ENCODE measurements around the gene GABBR2. TPM values are rescaled to one million over a fixed set of nuclear protein-coding genes. Genes with fewer than 3 reads are reported as not detected.
"Not testable (repeated sequence)": the region's sequence is repeated elsewhere in the genome, so short reads cannot be mapped to it uniquely, and the experiment has no call there.

Gene GABBR2
- total RNA-seq, 1 donor from 2014 or later = 0.74 TPM

- TF ChIP-seq CTCF (IDR thresholded peaks at IDR 0.05; ENCODE audit: unreplicated experiment) = no peak
- Mint-ChIP-seq H3K27me3 (ENCODE audit: low read depth) (peaks cover 5% of the 10 kb centered on the region), H3K27ac (no peak overlapping the region), H3K4me3 (no peak overlapping the region), H3K36me3 (no peaks in the 10 kb centered on the region), H3K9me3 (peaks cover 4% of the 10 kb centered on the region), H3K4me1 (no peaks in the 10 kb centered on the region)
- DNase-seq (ENCODE audit: low spot score in 2 of 2, unreplicated experiment in 2 of 2) = no peak
Measured at GRCh38 chr9:98471185-98471584, 237.6 kb downstream of the GABBR2 start.

GRCh38 chr9:98468567-98469239 is 240.0 kb downstream of the GABBR2 start:
- Mint-ChIP-seq H3K9me3 (peaks cover 18% of the 10 kb centered on the region), H3K27me3 (ENCODE audit: low read depth) (peaks cover 5% of the 10 kb centered on the region), H3K4me3 (no peak overlapping the region), H3K36me3 (no peaks in the 10 kb centered on the region), H3K27ac (no peak overlapping the region), H3K4me1 (no peaks in the 10 kb centered on the region)
- DNase-seq (ENCODE audit: low spot score in 2 of 2, unreplicated experiment in 2 of 2) = no peak
- TF ChIP-seq CTCF (IDR thresholded peaks at IDR 0.05; ENCODE audit: unreplicated experiment) = no peak

GRCh38 chr9:98465799-98466198 is 242.9 kb downstream of the GABBR2 start:
- peaks cover 39% of the 10 kb centered on the region for H3K9me3 Mint-ChIP-seq
- H3K36me3 Mint-ChIP-seq = no peaks in the 10 kb centered on the region
- no peaks in the 10 kb centered on the region for H3K4me1 Mint-ChIP-seq
- H3K27ac Mint-ChIP-seq = no peak overlapping the region
- no peak for TF ChIP-seq CTCF (IDR thresholded peaks at IDR 0.05; ENCODE audit: unreplicated experiment)
- H3K27me3 Mint-ChIP-seq (ENCODE audit: low read depth) = peaks cover 3% of the 10 kb centered on the region
- DNase-seq (ENCODE audit: low spot score in 2 of 2, unreplicated experiment in 2 of 2) = no peak
- no peak overlapping the region for H3K4me3 Mint-ChIP-seq

GRCh38 chr9:98464156-98464690 is 244.5 kb downstream of the GABBR2 start:
- not testable (repeated sequence) for H3K27ac Mint-ChIP-seq; H3K27me3 Mint-ChIP-seq (ENCODE audit: low read depth); H3K4me1 Mint-ChIP-seq; H3K4me3 Mint-ChIP-seq; H3K36me3 Mint-ChIP-seq; DNase-seq (ENCODE audit: low spot score in 2 of 2, unreplicated experiment in 2 of 2)
- peaks cover 48% of the 10 kb centered on the region for H3K9me3 Mint-ChIP-seq

- DNase-seq (ENCODE audit: low spot score in 2 of 2, unreplicated experiment in 2 of 2) = no peak
- no peak for TF ChIP-seq CTCF (IDR thresholded peaks at IDR 0.05; ENCODE audit: unreplicated experiment)
- Mint-ChIP-seq H3K4me3 (no peak overlapping the region), H3K4me1 (peaks cover 3% of the 10 kb centered on the region), H3K9me3 (peaks cover 48% of the 10 kb centered on the region), H3K27me3 (ENCODE audit: low read depth) (no peaks in the 10 kb centered on the region), H3K27ac (no peak overlapping the region), H3K36me3 (peaks cover 2% of the 10 kb centered on the region)
Measured at GRCh38 chr9:98462310-98462709, 246.4 kb downstream of the GABBR2 start.

- no peaks in the 10 kb centered on the region for H3K27me3 Mint-ChIP-seq (ENCODE audit: low read depth)
- H3K9me3 Mint-ChIP-seq = peaks cover 40% of the 10 kb centered on the region
- H3K27ac Mint-ChIP-seq = no peak overlapping the region
- peaks cover 2% of the 10 kb centered on the region for H3K36me3 Mint-ChIP-seq
- H3K4me1 Mint-ChIP-seq = peaks cover 16% of the 10 kb centered on the region
- TF ChIP-seq CTCF (IDR thresholded peaks at IDR 0.05; ENCODE audit: unreplicated experiment) = no peak
- no peak for DNase-seq (ENCODE audit: low spot score in 2 of 2, unreplicated experiment in 2 of 2)
- H3K4me3 Mint-ChIP-seq = no peak overlapping the region
Measured at GRCh38 chr9:98460704-98461103, 248.0 kb downstream of the GABBR2 start.

Data from mesothelial cell of epicardium (in vitro differentiated cells).